ENCODE results near the gene FMO2.
"Not testable (repeated sequence)": the region's sequence is repeated elsewhere in the genome, so short reads cannot be mapped to it uniquely, and the experiment has no call there.

Gene FMO2

DNA sequence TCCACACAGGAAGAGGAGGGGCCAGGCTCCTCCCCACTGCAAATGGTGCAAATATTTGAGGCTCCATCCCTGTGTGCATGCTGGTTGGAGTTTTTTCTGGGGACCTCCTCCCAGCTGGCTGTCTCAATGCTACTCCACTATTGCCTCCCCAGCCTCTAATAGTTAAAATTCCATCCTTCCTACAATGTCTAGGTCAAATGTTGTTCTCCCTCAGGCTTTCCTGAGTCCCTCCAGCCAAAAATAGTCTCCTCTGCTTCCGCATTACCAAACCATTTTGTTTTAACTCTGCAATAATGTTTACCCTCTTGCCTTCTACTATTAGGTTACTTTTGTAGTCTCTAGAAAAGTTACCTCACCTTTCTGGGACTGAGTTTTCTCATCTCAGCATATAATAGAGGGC, 33.6 kb downstream of the FMO2 start:
- DNase-seq (ENCODE audit: low read depth in 2 of 2, low spot score in 1 of 2), result no peak

DNA sequence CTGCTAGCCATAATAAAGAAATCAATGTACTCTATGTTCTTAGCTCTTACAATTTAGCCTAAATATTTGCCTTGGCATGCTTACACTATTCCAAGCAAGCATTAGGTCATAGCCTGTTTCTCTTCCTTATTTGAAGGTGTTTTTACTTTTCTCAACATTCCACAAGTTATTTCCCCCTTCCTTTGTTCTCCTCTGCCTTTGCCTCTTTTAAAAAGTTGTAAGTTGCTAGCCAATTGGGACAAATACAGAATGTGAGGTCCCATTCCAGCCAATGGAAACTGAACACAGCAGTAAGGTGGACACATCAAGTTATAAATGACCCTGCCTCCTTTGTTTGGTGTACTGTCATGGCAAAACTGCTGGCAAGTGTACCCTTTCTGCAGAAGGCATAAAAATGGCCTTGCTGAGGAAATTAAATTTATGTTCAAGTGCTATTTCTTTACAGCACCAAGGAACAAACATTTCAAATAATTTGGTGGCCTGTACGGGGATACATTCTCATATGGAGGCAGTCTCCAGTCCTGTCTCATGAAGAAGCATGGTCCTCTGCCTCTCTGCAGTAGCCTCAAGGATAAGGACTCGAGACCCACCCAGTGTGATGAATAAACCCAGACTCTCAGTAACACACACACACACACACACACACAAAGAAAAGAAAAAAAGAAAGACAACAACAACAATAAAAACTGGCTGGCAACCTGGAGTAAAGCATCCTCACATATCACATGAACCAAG, 34.4 kb downstream of the FMO2 start:
- no peak for DNase-seq (ENCODE audit: low read depth in 2 of 2, low spot score in 1 of 2)

DNA sequence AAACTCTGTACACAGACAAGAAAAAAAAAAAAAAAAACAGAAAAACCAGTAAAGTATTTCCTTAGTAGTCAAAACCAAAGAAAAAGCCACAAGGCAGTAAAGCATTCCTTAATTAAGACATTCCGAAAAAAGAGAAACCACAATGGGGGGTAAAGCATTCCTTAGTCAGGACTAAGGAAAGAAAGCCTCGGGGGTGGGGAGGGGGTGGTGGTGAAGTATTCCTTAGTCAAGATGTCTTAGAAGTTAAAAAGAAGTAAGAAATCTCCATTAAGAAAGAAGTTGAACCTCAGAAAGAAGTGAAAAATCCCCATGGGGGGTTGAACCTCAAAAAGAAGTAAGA, 35.0 kb downstream of the FMO2 start:
- no peak for DNase-seq (ENCODE audit: low read depth in 2 of 2, low spot score in 1 of 2)

DNA sequence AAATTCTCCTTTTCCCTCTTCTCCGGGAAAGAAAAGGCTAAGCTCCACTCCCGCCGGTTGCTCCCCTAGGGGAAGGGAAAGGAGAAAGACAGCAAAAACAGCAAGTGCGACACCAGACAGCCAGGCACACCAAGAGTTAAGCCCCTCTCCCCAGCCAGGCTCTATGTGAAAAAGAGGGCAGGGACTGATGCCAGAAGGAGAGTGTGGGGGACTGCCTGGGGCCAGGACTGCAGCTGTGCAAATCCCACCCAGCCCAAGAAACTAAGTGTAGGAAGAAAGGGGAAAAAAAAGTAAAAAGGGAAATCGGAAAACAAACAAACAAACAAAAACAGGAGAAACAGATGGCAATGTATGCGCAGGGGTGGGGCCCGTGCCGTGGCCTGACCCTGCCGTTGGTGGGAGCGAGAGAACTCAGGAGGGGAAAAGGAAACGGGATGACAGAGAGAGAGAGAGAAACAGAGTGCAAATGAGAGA, 35.5 kb downstream of the FMO2 start:
- DNase-seq (ENCODE audit: low read depth in 2 of 2, low spot score in 1 of 2), result no peak

DNA sequence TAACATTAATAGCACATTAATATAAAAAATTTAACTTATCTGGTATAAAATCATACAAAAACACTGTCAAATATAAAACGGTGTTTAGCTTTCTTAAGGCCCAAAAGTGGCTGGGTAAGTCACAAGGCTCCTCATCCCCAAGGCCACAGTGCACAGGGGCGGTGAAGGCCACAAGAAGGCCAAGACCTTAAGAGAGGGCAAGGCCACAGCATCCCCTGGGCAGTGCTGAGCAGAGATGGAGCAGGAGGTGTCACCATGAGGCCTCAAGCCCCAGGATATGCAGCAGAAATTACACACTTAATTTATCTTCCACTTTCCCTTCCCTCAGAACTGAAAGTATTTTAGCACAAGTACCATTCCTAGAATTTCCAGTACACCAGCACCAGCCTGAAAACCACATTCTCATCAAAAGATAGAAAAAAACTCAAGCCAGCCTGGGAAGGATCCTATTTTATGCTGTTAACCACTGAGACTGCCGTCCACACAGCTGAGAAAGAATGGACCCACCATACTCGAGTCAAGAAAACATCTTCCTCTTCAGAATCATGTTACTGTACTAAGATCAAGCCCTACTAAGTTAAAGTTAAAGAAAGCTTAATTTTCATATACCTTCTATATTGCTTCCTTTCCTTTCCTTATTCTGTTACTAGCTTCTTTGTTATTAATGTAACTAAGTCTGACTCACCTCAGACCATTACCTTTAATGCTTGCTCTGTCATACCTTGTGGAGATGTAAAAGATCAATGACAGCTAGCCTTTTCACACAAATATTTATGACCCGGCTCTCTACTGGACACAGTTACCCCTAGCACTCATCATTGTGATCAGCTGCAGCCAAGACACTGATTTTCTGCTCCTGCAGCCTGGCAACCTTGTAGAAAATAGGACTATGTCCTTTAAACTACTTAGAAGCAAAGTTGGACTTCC, 36.8 kb downstream of the FMO2 start:
- no peak for DNase-seq (ENCODE audit: low read depth in 2 of 2, low spot score in 1 of 2)

DNA sequence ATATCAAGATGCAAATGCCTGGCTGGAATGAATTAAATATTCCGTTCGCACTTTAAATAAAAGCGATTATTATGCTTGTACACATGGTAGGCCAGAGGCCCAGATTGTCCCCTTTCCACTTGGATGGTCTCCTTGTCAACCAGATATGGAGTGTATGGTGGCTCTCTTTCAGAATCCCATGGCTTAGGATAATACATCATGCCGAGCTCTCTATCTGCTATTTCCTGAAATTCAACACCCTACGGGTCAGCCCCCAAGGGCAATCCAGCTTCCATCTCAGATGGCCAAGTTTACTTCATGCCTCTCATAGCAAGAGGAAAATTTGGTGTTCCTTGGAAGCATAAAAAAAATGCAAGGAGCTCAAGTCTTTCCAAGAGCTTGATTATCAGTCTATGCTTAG, 37.8 kb downstream of the FMO2 start:
- no peak for DNase-seq (ENCODE audit: low read depth in 2 of 2, low spot score in 1 of 2)

DNA sequence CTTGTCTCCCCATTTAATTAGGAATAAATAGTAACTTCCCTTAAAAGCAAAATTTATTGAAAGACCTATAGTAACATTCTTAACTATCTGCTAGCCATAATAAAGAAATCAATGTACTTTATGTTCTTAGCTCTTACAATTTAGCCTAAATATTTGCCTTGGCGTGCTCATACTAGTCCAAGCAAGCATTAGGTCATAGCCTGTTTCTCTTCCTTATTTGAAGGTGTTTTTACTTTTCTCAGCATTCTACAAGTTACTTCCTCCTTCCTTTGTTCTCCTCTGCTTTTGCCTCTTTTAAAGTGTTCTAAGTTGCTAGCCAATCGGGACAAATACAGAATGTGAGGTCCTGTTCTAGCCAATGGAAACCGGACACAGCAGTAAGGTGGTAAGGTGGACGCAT, 39.2 kb downstream of the FMO2 start:
- DNase-seq (ENCODE audit: low read depth in 2 of 2, low spot score in 1 of 2), result not testable (repeated sequence)

DNA sequence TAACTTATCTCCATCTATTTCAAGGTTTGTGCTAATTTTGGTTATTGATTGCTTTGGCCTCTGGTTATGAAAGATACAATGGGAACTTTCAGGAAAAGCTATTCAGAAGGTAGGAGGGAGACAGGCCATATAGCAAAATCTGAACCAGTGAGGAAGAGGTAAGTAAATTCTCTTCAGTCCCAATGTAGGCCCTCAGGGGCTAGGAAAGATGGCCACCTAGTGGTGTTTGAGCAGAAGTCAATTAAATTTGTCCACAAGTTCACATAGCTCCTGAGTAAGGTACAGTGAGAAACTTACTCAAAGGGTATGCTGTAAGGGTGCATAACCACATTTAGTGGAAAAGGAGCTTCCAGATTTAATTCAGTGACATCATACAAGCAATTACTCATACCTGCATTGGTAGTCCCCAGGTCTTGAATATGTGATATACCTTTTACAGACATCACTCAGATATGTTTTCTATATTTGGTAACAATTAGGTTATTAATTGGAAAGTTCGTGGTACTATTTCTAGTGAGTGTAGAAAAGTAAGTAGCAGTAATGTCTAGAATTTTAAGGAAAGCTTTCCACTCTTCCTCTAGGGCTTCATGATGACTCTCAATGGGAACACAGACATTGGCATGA, 41.8 kb downstream of the FMO2 start:
- no peak for DNase-seq (ENCODE audit: low read depth in 2 of 2, low spot score in 1 of 2)

DNA sequence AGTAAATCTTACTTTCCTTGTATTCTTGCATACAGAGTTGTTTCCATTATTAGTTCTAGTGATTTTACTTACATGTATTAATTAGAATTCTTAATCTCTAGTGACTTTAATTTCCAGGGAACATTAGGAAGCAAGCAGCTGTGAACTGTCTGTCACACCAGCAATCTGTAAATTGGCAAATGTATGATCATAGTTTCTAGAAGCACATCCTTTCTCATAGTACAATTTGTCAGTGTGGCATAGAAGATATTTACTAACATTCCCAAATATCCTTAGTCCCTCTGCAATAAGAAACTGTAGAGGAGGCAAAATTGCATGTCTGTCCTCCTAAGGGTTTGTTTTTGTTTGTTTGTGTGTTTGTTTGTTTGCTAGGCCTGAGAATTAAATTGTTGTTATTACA, 46.2 kb downstream of the FMO2 start:
- no peak for DNase-seq (ENCODE audit: low read depth in 2 of 2, low spot score in 1 of 2)

DNA sequence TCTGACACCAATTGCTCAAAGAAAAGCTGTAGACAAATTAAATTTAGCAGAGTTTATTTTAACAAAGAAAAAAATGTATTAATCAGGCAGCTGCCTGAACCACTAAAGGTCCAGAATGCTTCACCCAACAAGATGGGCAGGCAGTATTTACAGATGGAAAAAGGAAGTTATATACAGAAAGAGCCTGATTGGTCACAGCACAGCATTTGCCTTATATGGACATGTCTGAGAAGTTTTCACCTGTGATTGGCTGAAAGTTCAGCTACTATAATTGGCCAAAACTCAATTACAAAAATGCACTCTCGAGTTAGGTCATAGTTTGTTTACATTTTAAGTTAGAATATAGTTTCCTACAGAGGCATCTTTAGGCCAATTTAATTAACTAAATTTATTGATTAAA, 48.1 kb downstream of the FMO2 start:
- no peak for DNase-seq (ENCODE audit: low read depth in 2 of 2, low spot score in 1 of 2)

DNA sequence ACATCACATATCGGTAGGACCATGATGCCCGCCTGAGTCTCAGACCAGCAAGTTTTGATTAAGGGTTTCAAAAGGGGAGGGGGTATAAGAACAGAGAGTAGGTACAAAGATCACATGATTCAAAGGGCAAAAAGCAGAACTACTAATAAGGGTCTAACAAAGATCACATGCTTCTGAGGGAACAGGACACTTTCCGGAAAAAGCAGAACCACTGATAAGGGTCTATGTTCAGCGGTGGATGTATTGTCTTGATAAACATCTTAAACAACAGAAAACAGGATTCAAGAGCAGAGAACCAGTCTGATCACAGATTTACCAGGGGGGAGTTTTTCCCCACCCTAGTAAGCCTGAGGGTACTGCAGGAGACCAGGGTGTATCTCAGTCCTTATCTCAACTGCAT, 51.1 kb downstream of the FMO2 start:
- DNase-seq (ENCODE audit: low read depth in 2 of 2, low spot score in 1 of 2), result not testable (repeated sequence)

DNA sequence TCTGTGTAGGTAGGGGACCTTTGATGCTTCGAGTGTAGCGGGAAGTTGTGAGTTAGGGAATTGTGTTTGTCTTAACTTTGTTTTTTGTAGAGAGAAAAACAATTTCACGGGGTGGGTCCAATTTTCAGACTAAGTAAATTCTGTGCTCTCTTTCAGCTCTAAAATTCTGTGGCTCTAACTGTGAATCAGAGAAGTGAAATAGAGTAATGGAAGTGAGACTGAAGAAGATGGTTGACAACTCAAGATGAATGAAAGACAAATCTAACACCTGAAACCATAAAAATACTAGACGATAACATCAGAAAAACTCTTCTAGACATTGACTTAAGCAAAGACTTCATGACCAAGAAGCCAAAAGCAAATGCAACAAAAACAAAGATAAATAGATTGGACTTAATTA, 58.8 kb downstream of the FMO2 start:
- DNase-seq (ENCODE audit: low read depth in 2 of 2, low spot score in 1 of 2), result no peak

DNA sequence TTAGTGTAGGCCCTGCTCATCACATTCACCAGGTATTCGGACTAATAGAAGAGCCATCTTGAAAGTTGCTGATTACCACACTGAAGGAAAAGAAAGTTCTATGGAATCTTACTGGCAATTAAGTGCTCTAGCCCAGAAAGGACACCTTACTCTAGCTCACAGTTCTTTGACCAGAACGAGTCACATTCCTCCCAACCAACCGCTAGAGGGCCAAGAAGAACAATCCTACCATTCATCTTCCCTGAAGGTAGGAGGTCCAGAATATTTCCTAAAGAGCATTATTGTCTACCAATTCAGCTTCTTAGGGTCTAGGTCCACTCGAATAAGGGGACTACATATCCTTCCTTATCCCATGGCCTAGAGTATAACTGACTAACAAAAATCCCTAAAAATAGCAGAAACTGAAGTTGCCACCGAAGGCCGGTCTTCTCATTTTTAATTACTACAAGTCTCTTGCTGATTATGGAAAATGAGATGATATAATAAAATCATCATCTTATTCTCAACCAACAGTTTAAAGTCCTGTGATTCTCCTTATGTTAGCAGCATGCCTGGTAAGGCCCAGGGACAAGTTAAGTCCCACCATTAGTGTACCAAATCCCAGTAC, 60.5 kb downstream of the FMO2 start:
- no peak for DNase-seq (ENCODE audit: low read depth in 2 of 2, low spot score in 1 of 2)

DNA sequence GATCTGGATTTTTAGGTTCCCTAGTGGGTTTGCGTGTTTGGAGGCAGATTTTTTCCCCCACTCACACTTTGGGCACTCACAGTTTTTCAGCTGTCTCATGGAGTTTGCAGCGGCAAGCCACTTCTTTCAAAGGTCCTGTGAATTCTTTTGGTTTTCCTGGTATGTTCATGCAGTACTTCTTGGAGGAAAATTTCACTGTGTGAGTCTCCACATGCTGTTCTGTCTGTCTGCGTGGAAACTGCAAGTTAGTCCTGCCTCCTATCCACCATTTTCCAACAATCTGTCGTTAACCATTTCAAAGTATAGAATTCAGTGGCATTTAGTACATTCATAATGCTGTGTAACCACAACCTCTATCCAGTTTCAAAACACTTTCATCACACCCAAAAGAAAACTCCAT, 62.4 kb downstream of the FMO2 start:
- DNase-seq (ENCODE audit: low read depth in 2 of 2, low spot score in 1 of 2), result no peak

DNA sequence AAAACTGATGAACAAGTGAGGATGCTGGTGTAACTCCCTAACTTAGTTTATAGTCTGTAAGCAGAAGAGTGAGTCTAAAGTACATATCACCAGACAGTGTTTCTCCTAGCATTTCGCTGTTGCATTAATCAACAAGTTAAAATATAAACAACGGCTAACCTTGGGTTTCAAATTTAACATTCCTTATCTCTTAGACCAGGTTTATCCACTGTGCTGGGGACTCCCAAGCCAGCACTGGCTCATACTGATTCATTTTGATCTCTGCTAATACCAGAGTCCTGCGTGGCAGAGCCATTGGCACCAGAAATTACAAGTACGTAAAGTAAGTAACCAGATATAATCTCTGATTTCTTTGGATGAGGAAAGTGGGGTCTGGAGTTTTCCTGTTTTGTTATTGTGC, 63.2 kb downstream of the FMO2 start, which contains the start of gene FMO1:
Gene FMO1 (plus strand): TSS at position 193 of the 400 bp plus-strand sequence. CDS start 9,594 bp downstream, outside the sequence.
- no peak for DNase-seq (ENCODE audit: low read depth in 2 of 2, low spot score in 1 of 2)

DNA sequence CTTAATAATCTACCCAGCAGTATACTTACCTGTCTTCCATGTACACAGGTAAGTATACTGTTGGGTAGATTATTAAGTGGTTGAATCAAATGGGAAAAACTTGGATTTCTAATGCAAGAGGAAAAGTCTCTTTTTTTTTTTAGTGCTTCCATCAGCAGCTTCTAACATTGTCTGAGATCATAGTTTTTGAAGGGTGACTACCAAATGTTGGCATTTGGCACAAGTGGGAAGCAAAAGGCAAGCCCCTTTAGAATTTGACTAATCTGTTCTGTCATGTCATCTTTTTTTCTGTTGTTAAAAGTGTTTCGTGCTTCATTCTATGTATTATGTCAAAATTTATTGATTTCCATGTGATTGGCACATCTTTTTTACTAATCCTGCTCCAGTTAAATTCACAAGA, 63.7 kb downstream of the FMO2 start:
- DNase-seq (ENCODE audit: low read depth in 2 of 2, low spot score in 1 of 2), result no peak

DNA sequence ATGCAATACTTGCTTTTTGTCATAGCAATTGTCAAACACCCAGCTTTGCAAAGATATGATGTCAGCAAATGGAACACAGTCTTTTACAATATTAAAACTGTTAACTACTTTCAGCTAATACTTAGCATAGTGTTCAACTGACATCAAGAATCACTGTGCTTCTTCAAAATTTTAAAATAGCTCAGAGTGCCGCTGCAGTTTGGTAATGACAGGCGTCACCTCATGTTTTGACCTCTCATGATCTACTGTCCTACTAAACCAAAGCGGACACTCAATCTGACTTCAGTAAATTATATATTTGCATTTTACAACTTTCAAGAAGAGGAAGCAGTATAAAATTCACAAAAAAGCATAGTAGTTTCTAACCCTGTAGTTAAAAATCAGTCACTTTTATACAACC, 65.2 kb downstream of the FMO2 start:
- no peak for DNase-seq (ENCODE audit: low read depth in 2 of 2, low spot score in 1 of 2)

DNA sequence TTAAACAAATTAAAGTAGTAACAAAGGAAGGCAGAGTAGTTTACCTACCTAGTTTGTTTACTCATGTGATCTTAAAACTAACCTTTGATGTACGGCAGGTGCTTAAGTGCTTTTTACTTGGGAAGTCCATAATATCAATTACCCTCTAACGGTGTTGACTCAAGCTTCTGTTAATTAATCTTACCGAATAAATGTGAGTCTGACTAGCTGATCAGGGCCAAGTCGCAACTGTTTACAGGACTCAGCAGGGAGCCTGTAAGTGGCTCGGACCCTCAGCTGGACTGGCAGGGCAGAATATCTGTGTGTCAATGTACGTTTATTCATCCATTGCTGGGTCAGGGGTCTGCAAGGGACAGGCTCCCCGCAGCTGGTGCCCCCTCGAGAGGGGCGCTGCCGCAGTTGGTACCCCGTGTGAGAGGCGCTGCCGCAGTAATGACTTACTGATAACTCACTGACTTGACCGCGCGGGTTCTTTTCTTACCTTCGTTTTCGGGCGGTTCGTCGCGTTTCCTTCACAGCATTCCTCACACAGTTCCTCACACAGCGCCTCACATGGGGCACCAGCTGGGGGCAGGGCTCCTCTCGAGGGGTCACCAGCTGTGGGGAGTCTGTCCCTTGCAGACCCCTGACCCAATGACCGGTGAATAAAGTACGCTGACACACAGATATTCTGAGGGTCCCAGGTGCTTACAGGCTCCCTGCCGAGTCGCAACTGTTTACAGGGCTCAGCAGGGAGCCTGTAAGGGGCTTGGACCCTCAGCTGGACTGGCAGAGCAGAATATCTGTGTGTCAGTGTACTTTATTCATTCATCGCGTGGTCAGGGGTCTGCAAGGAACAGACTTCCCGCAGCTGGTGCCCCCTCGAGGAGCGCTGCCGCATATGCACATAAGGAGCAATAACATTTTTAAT, 66.2 kb downstream of the FMO2 start:
- DNase-seq (ENCODE audit: low read depth in 2 of 2, low spot score in 1 of 2), result no peak

DNA sequence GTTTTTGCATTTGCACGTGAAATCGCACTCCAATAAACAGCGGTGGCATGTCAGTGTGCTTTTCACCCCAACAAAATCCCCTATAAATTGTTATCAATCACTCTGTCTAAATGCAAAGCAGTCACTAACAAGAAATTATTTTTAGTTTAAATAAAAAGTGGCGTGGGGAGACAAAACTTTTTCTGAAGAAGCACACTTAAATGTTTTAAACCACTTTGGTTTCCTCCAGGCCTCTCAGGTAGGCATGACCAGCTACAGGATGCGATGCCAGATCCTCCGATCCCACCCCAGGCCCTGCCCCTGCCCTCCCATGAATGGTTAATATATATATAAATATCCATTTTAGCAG, 66.8 kb downstream of the FMO2 start:
- no peak for DNase-seq (ENCODE audit: low read depth in 2 of 2, low spot score in 1 of 2)

DNA sequence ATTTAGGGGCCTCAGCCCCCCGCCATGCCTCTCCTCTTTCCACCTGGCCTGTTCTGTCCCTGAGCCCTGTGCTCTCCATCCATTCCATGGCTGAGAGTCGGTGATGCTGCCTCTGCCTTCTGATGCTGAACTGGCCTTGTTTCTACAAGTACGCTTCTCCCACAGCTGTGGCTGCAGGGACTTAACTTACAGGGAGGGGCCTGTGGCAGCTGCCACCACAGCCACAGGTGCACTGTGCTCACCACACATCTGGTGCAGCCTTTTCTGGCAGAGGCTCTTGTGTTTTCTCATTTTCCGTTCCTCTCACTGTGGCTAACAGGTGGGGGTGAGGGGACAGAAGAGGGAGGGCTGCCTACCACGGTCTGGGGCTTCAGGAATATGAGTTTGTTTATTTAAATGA, 67.4 kb downstream of the FMO2 start:
- no peak for DNase-seq (ENCODE audit: low read depth in 2 of 2, low spot score in 1 of 2)

DNA sequence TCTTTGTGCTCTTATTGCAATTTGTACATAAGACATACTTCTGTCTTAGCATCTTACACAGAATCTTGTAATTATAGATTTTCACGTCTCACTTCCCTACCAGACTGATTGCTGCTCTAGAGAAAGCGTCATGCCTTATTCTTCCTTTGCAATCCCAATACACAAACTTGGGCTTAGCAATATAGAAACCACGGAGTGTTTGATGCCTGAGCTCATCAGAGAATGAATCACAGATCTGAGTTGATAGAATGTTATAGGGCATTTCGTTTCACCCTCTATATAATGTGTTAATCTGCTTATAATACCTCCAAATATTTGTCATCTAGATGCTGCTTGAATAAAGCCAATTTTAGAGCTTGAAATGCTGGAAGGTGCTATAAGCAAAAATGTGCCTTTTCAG, 69.8 kb downstream of the FMO2 start:
- DNase-seq (ENCODE audit: low read depth in 2 of 2, low spot score in 1 of 2), result no peak

All from stimulated activated CD8-positive, alpha-beta memory T cell treated with anti-CD3 and anti-CD28 coated beads, Interleukin-4, amount 100 ng/mL, for 1 hour (primary cell).